Stimulated activated CD8-positive, alpha-beta memory T cell treated with anti-CD3 and anti-CD28 coated beads, Interleukin-7, amount 100 ng/mL, for 48 hours (primary cell): Measurements from ENCODE around the gene ATXN1.
"Not testable (repeated sequence)": the region's sequence is repeated elsewhere in the genome, so short reads cannot be mapped to it uniquely, and the experiment has no call there.

Experiments
- DNase-seq, 2 donors: peaks; one replicate each; pipeline ENCODE4 v3.0.0-alpha.2; 2020; ENCODE audit warnings: low read depth in 1 of 2; ENCODE audit errors: extremely low read depth in 1 of 2

The ATXN1 gene

DNA sequence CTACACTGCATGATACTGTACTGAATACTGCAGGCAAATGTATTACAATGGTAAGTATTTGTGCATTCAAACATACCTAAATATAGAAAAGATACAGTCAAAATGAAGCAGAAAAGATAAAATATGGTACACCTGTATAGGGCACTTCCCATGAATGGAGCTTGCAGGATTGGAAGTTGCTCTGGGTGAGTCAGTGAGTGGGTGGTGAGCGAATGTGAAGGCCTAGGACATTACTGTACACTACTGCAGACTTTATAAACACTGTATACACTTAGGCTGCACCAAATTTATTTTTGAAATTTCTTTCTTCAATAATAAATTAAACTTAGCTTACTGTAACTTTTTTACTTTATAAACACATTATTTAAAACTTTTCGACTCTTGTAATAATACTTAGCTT, 213.1 kb downstream of the ATXN1 start:
- no peak for DNase-seq

DNA sequence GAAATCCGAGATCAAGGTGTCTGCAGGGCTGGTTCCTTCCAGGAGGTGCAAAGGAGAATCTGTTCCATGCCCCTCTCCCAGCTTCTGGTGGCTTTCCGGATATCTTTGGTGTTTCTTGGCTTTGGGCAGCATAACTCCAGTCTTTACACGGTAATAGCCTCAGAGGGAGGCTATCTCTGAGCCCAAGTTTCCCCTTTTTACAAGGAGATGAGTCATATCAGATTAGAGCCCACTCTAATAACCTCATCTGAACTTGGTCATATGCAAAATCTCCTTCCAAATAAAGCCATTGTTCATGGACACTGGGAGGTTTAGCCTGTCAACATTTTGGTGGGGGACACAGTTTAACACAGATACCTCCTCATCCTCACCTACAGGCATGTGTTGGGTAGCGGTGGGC, 213.7 kb downstream of the ATXN1 start:
- no peak for DNase-seq

DNA sequence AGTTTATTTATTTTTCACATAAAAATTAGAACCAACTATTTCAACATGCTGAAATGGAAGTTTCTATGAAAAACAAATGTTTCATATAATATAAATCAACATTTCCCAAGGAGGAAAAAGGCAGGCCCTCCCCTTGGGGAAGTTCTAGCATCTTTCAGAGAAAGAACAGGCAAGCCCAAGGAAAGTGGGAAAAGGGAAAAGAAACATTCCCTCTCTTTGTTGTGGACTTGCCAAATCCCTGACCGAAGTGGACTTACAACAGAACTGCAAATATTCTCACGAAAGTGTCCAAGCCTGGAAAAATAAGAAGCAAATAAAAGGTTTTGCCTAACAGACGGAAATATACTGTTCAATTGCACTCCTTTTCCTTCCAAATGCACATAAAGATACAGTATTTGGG, 214.4 kb downstream of the ATXN1 start:
- DNase-seq: no peak

DNA sequence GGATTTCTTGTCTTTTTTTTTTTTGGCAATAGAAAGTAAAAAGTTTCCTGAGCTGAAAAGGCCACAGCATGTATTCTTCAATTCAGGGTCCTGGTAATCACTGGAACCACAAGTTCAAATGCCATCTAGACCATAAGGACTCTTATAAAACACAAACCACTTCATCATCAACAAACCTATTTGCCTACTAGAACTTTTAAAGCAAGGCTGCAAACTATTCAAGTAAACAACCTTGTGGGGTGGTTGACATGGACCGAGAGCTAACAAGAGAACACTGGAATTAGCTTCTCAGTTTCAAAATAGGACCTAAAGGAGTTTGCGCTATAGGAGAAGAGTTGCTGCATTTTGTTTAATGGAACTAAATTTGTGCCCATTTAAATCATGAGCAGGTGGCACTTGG, 215.9 kb downstream of the ATXN1 start:
- no peak for DNase-seq

DNA sequence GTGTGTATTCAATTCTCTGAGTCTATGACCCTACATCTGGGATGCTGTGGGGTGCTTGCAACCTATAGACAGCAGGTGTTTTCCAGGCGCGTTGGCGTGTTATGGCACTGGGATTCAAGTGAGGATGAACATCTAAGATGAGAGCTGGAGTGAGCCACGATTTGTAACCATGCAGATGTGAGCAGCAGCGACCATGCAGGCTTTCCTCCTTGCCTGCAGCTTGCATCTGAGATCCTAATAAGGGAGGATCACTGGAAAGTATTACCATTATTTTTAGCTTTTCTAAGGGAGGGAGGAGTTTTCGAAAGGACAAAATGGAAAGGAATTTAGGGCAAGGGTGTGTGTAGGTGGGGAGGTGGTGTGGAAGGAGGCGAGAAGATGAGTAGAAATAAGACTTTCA, 216.7 kb downstream of the ATXN1 start:
- no peak for DNase-seq

DNA sequence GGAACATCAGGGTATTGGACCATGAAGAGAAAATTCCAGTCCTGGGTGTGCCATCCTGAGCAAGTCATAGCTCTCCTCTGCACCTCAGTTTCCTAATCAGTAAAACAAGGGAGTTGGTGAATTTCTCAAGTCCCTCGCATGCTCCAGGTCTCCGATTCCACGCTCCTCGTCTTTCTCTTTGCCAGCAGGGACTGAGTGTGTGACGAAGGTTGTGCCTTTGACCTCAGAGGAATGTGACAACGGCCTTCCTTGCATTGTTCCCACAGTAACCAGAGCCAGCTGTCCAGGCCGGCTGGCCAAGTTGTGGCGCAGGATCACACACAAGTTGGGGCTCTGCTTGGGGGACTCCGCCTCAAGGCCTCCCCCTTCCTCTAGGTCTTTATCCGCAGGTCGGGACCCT, 217.3 kb downstream of the ATXN1 start:
- DNase-seq: no peak

DNA sequence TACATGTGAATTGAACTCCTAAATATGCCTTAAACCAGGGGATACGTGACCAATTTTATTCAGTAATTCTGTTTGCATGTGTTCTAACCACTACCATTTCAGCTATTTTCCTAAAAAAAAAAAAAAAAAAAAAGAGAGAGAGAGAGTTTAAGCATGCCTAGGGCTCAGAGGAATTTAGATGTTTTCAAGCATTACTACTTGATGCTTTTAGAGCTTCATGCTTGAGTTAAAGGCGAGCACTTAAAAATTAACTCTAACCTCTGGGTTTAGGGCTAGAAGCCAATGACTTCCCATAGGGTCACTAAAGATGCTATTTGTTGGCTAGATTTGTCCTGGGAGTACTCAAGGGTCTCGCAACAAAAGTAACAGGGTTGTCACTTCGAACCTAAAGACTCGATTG, 217.7 kb downstream of the ATXN1 start:
- no peak for DNase-seq

DNA sequence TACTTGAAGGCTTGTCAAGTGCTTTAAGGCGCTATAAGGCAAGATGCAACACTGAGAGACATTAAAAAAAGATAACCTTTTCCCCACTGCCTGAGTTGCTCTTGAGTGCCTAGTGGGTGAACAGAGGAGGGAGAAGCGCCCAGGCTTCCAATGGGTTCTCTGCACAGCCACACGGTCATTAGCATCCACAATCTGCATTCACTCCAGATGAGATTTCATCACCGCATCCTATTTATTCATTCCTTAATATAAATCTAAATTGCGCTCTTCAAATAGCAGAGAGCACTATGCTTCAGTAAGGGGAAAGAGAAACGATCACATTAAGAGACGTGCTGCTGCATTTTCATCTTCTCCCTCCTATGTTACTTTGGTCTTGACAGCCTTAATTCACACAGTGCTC, 219.2 kb downstream of the ATXN1 start:
- no peak for DNase-seq

DNA sequence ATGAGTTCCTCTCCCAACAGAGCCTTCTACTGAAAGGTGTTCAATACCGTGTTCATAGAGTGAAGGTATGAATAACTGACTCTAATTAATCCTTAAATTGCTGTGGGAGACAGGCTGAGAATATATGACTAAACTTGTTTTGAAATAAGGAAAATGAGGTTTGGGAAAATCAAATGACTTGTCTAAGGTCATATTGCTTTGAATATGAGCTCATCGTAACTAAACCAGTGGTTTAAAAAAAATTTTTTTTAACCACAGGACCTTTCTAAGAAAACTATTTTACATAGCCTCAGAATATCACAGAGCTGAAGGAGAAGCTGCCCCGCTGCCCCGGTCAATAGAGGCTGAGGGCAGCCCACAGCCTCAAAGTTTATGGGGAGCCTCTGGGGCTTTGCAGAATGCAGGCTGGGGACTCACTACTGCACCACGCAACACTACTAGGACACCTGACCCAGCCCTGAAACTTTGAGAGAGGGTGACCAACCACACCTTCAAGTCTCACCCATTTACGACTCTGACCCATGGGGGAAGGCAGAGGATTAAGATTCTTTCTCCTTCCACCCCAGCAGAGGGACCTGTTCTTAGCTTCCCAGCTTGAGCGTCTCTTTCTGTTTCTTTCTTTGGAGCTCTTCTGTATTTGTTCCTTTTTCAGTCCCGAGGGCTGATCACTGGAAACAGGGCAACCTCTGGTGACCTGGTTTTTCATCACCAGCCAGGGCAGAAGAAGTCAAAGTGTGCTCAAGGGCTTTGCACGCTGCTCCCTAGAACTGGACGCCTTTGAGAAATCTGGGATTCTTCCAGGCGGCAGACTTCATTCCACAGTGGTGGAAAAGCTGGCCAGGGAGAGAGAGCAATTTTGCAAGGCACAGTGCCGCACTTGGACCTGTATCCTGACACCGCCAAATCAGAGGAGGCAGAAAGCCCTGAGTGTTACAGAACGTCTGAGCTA, 220.2 kb downstream of the ATXN1 start:
- no peak for DNase-seq

DNA sequence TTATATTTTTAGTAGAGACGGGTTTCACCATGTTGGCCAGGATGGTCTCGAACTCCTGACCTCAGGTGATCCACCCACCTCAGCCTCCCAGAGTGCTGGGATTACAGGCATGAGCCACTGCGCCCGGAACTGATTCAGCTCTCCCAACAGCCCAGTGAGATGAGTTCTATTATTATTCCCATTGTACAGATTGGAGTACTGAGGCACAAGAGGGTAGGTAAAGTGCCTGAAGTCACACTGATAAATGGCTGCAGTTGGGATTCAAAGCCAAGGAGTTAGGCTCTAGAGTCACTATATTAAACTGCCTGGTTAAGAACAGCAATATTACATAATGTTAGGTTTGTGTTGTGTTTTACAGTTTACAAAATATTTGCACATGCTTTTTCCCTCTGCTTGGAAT, 220.9 kb downstream of the ATXN1 start:
- not testable (repeated sequence) for DNase-seq

DNA sequence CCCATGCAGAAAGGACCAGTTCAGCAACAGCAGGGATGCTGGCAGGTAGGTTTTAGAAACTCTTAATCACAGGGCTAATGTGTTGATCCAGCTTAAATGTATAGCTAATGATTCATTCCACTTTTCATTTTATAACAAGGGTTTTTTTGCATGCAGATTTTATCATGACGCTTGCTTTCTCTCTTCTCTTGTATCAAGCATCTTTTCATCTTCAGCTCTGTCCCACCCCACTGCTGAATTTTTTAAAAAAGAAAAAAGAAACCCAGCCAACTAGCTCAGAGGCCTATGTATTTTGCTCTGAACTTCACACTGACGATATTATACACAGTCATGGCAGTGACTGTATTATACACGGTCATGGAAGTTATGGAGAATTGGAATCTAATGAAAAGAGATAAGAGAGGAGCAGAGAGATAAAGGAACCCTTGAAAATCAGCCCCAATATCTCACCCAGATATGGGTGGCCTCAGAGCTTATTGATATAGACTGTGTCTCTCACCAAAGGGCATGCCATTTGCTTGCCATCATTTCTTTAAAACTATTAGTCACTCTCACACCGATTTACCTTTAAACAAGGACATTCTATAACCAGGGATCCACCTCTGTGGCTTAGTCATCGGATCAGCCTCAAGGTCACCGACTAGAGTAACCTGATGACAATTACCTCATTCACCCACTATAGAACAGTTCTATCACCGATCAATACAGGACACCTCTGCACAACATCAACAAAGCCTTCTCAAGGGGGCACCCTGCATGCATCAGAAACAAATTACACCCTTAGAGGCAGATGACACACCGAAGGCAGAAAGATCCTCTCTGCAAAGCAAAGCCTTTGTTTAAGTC, 222.0 kb downstream of the ATXN1 start:
- DNase-seq: no peak

DNA sequence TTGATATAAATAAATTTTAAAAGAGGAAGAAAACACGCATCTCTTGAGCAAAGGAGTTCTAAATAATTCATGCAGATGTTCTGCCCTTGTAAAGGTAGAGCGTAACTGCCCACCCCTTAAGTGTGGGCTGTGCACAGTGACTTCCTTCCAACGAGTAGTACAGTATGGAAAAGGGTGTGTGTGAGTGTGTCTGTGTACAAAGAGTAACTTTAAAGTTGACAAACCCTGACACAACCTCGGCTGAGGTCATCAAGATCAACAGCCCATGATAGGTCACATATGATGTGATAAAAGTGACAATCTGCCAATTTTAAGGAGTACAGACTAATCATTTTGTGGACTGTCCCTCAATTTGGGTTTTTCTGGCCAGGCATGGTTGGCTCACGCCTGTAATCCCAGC, 225.7 kb downstream of the ATXN1 start:
- no peak for DNase-seq

DNA sequence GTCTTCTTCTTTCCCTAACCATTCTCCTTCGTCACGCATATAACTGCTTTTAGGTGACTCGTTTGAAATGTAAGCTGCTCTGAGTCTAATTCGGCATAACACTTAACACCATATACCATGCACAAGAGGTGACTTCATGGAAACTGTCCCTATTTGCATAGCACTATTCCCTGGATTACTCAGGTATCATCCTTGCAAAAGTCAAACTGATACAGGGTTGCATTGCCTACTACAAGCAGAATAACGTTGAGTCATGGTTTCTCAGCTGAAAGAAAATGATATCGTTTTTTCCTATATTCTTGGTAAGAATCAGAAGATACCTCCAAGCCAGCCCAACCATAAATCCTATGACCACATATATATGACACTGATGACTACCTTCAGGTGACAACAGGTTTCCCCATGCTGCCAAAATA, 227.5 kb downstream of the ATXN1 start:
- DNase-seq: no peak

DNA sequence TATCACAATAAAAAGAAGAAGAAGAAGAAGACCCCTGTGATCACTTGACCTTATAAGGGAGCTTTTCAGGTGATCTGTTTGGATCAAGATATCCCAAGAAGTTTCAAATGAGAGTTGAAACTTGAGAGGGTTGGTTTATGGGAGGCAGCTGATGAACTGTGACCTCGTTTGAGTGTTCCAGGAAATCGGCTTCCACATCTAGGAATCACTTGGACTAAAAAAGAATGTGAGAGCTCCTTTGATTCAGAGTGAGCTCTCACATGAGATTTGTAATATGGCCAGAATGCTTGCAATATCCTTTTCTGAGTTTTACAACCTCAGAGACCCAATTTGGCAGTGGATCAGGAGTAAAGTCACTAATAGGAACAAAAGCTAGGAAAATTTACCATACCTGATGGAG, 228.1 kb downstream of the ATXN1 start:
- DNase-seq: no peak

DNA sequence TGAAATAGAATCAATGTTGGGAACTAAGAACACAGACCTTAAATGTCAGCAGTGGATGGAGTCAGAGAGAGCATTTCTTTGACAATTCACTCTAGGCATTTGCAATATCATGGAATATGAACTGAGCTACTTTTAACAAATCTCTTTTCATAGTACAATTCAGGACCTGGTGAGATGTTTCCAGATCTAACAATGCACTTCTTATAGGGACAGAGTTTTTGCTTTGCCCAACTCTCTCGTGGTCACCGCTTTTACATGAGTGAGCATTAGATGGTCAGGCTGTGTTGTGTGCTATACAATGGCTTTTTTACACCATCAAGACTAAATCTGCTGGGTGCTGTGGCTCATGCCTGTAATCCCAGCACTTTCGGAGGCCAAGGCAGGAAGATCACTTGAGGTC, 233.6 kb downstream of the ATXN1 start:
- DNase-seq: no peak

DNA sequence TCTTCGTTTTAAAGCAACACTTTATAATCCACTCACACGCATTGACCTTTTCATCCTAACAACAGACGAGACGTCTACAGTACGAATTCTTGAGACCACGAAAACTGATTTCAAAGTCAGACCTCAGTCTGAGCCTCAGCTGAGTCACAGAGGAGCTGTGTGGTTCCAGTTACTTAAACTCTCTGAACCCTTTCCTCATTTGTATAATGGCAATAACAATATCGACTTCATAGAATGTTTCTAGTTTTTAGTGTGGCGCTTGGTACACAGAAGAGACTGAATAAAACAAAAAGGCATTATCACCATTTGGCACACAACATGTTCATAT, 236.9 kb downstream of the ATXN1 start:
- DNase-seq: no peak

DNA sequence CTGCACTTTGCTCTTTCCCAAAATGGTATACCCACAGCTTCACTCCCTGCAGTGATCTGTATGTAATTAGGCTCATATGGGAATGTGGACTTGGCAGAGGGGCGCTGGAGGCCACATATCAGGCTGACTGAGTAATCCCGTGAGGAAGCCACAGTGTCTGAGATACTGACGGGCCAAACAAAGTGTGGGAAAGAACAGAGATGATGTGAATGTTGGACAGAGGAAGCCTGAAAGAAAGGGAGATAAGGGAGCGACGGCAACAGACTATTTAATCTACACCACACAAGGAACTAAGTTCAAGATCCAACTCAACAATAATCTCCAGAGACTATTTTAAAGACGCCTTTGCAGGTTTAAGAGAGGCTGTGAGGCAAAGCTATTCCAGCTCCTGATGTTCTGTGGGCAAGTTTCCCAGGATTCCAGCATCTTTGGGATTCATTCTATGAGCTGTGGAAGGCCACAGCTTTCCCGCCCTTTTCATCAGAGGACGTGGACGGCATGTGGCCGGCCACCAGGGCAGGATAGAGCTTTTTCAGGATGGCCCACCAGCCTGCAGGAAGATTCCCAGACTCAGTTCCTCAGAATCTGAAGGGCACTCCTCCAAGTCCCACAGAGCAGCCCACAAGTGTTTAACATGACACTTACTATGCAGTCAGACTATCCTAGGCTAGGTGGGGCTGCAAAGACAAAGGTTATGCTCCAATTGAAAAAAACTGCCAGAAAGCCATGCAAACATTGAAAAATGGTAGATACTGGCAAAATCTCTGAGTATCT, 237.5 kb downstream of the ATXN1 start:
- DNase-seq: no peak

DNA sequence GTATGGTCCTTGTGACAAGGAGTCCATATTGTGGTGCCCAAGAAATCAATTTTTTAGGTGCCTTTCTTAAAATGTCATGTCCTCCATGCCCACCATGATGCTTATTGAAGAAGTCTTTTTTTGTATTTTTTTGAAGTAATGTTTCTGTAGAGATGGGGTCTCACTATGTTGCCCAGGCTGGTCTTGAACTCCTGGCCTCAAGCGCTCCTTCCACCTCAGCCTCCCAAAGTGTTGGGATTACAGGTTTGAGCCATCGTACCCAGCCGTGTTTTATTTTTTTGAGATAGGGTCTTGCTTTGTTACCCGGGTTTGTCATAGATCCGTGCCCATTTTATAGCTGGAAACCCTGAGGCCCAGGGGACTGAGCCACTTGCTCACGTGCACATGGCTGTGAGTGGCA, 238.3 kb downstream of the ATXN1 start:
- no peak for DNase-seq

DNA sequence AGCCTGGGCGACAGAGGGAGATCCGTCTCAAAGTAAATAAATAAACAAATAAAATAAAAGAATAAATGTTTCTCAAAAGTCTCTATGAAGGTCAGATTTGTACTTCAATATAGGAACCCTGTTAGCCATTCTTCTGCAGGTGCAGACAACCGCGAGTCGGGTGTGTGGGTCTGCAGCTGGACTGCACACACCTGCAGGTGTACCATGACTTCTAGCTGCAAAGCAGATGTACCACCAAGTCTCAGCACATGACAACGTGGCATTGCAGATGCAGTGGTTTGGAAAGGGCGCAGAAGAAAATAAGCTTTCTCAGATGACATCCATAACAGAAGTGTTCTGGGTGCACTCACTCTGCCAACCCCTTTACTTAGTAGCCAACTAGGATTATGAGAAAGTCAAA, 239.7 kb downstream of the ATXN1 start:
- no peak for DNase-seq

DNA sequence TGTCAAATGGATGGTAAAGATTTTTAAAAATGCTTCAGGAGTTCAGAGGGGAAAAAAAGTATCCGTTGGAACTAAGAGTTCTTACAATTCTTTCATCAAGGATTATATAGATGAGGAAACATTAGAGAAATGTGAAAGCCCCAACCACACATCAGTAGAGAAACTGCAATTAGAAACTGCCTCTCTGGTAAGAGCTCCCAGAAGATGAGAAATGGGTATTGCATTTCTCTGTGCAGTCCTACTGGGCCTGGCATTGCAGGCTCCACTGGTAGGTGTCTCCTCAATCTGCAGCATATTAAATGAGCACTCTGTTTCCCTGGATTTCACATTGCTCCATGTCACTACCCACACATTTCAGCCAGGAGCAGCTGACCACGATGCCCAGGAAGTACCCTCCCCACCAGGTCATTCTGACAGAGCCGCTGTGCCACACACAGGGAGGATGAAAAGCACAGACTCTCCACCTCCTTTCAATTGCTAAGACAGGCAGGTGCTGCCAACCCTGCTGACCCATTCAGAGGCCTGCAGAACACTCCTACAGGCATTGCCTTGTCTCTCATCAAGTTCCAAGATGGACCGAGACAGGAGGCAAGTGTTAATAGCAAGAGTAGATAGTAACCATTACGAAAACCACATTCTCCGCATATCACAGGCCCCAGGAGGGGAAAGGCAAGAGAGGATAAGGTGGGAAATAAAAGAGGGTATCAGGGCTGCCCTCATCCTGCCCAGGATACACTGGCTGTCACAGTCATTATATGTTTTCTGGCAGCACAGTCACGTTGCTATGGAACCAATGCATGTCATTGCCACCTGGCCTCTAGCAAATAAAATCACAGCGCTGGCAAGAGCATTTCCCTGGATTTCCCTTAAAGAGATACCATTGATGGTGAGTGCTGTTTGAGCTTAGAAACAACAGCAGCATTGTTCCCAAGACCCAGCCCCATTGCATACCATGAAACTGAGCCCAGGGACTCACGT, 241.7 kb downstream of the ATXN1 start:
- no peak for DNase-seq
